IMR-90 (cell line): ENCODE data around the gene ALG8. TPM values are rescaled to one million over a fixed set of nuclear protein-coding genes. Genes with fewer than 3 reads are reported as not detected.

ENCODE experiments used
- ATAC-seq: fragments of 200-7000 bp; cut with Tn5 transposase; 2 replicates; pipeline ENCODE4 v1.9.1; 2020; ENCODE audit warnings: low read depth, mild to moderate bottlenecking, moderate library complexity
- BruUV-seq: library from RNA; stranded (reverse); fragments of 400-500 nt; replicated peaks from 2 replicates; lab custom pipeline; 2021; lab: Mats Ljungman, UMichigan
- CTCF ChIA-PET: fragments of 300-600 bp; formaldehyde crosslinking; extraction: SDS; loops from one replicate; lab custom pipeline; 2021; ENCODE audit warnings: antibody characterized with exemption; lab: Yijun Ruan, JAX
- POLR2A ChIA-PET: fragments of 300-600 bp; sonication (Branson Sonifier 250); formaldehyde crosslinking; loops from one replicate; lab custom pipeline; 2022; ENCODE audit warnings: antibody characterized with exemption; ENCODE audit not compliant: unreplicated experiment; lab: Charles Lee
- DNase-seq: peaks from one replicate; pipeline ENCODE4 v3.0.0; 2013
- H2AFZ ChIP-seq: replicated peaks from 2 replicates; pipeline ENCODE3; 2013; ENCODE audit warnings: low read length, mild to moderate bottlenecking; ENCODE audit not compliant: poor library complexity
- H2AK5ac ChIP-seq: 2 replicates; pipeline ENCODE4 v1.6.1; 2013; ENCODE audit warnings: low read depth, low read length, inconsistent platforms
- H2AK9ac ChIP-seq: replicated peaks from 2 replicates; pipeline ENCODE3; 2013; ENCODE audit warnings: mild to moderate bottlenecking, low read depth, low read length, moderate library complexity; ENCODE audit not compliant: poor library complexity
- H2BK120ac ChIP-seq: 2 replicates; pipeline ENCODE4 v1.6.1; 2013; ENCODE audit warnings: low read depth, low read length, inconsistent platforms
- H2BK15ac ChIP-seq: 3 replicates; pipeline ENCODE4 v1.6.1; 2013; ENCODE audit warnings: low read depth, low read length, inconsistent platforms
- H2BK20ac ChIP-seq: 2 replicates; pipeline ENCODE4 v1.6.1; 2013; ENCODE audit warnings: low read depth, mild to moderate bottlenecking, inconsistent platforms, low read length, moderate library complexity
- H2BK5ac ChIP-seq: 2 replicates; pipeline ENCODE4 v1.6.1; 2013; ENCODE audit warnings: mild to moderate bottlenecking, low read depth, low read length, inconsistent platforms; ENCODE audit not compliant: poor library complexity, severe bottlenecking
- H3K14ac ChIP-seq: replicated peaks from 2 replicates; pipeline ENCODE4 v1.6.1; 2013; ENCODE audit warnings: low read depth, low read length, inconsistent platforms
- H3K18ac ChIP-seq: 2 replicates; pipeline ENCODE4 v1.6.1; 2013; ENCODE audit warnings: low read depth, low read length, control low read depth
- H3K23ac ChIP-seq: 2 replicates; pipeline ENCODE4 v1.6.1; 2013; ENCODE audit warnings: low read depth, low read length, inconsistent platforms
- H3K27ac ChIP-seq: 2 replicates; pipeline ENCODE4 v1.5.1; 2013; ENCODE audit warnings: mild to moderate bottlenecking, control low read depth, low read length; ENCODE audit not compliant: insufficient read depth
- H3K27me3 ChIP-seq: 2 replicates; pipeline ENCODE4 v1.6.1; 2013; ENCODE audit warnings: low read length; ENCODE audit not compliant: control insufficient read depth, insufficient read depth
- H3K36me3 ChIP-seq: 2 replicates; pipeline ENCODE4 v1.6.1; 2013; ENCODE audit warnings: low read length, mixed read lengths; ENCODE audit not compliant: control insufficient read depth, insufficient read depth
- H3K4ac ChIP-seq: 2 replicates; pipeline ENCODE4 v1.6.1; 2013; ENCODE audit warnings: low read depth, low read length, inconsistent platforms
- H3K4me1 ChIP-seq: 2 replicates; pipeline ENCODE4 v1.6.1; 2013; ENCODE audit warnings: low read length, mixed read lengths; ENCODE audit not compliant: control insufficient read depth, insufficient read depth
- H3K4me2 ChIP-seq: 2 replicates; pipeline ENCODE4 v1.6.1; 2013; ENCODE audit warnings: low read depth, mild to moderate bottlenecking, control low read depth, low read length, moderate library complexity
- H3K4me3 ChIP-seq: 2 replicates; pipeline ENCODE4 v1.5.1; 2013; ENCODE audit warnings: low read depth, mild to moderate bottlenecking, control low read depth, low read length, moderate library complexity; ENCODE audit not compliant: insufficient read depth
- H3K56ac ChIP-seq: 2 replicates; pipeline ENCODE4 v1.6.1; 2013; ENCODE audit warnings: low read length, inconsistent platforms; ENCODE audit not compliant: insufficient read depth; ENCODE audit errors: extremely low read depth
- H3K79me1 ChIP-seq, 2 experiments: 2 replicates each; pipeline ENCODE4 v1.6.1; 2013; ENCODE audit warnings: low read length in 2 of 2, inconsistent platforms in 1 of 2, low read depth in 1 of 2
- H3K9ac ChIP-seq: 2 replicates; pipeline ENCODE4 v1.6.1; 2013; ENCODE audit warnings: low read depth, low read length, control low read depth
- H3K9me1 ChIP-seq: 2 replicates; pipeline ENCODE4 v1.6.1; 2013; ENCODE audit warnings: low read length, inconsistent platforms; ENCODE audit not compliant: insufficient read depth
- H3K9me3 ChIP-seq: 2 replicates; pipeline ENCODE4 v1.6.1; 2013; ENCODE audit warnings: low read length; ENCODE audit not compliant: control insufficient read depth, insufficient read depth
- H4K20me1 ChIP-seq: 2 replicates; pipeline ENCODE4 v1.6.1; 2013; ENCODE audit warnings: low read length, inconsistent platforms; ENCODE audit not compliant: insufficient read depth
- H4K5ac ChIP-seq: 2 replicates; pipeline ENCODE4 v1.6.1; 2013; ENCODE audit warnings: mild to moderate bottlenecking, low read depth, low read length, control low read depth
- H4K8ac ChIP-seq, 2 experiments: 2 replicates each; pipeline ENCODE4 v1.6.1; 2013; ENCODE audit warnings: low read depth in 2 of 2, low read length in 2 of 2, control low read depth in 1 of 2, inconsistent platforms in 1 of 2
- H4K91ac ChIP-seq: 2 replicates; pipeline ENCODE4 v1.6.1; 2013; ENCODE audit warnings: low read depth, low read length, inconsistent platforms; ENCODE audit not compliant: insufficient read depth
- BHLHE40 ChIP-seq: fragments of 150-350 bp; IDR thresholded peaks from 2 replicates; pipeline ENCODE4 v1.6.1; 2016; ENCODE audit warnings: mild to moderate bottlenecking, low read depth, low read length
- CEBPB ChIP-seq: IDR thresholded peaks from 2 replicates; pipeline ENCODE4 v1.6.1; 2012; ENCODE audit warnings: low read depth, low read length, improper control_type of control experiment
- CHD1 ChIP-seq: IDR thresholded peaks from 2 replicates; pipeline ENCODE4 v1.6.1; 2012; ENCODE audit warnings: low read depth, low read length, improper control_type of control experiment
- CTCF ChIP-seq: conservative IDR thresholded peaks from 2 replicates; pipeline ENCODE4 v1.5.1; 2012; ENCODE audit warnings: mild to moderate bottlenecking, low read depth, low read length, improper control_type of control experiment
- ELK1 ChIP-seq: fragments of 150-350 bp; IDR thresholded peaks from 2 replicates; pipeline ENCODE4 v1.6.1; 2016; ENCODE audit warnings: low read depth, mild to moderate bottlenecking, low read length, moderate library complexity, borderline replicate concordance
- FOS ChIP-seq: fragments of 150-350 bp; IDR thresholded peaks from 2 replicates; pipeline ENCODE4 v1.6.1; 2016; ENCODE audit warnings: low read depth, low read length
- MAFK ChIP-seq: IDR thresholded peaks from 2 replicates; pipeline ENCODE4 v1.6.1; 2012; ENCODE audit warnings: low read depth, low read length, improper control_type of control experiment
- MAZ ChIP-seq: IDR thresholded peaks from 2 replicates; pipeline ENCODE4 v1.6.1; 2012; ENCODE audit warnings: low read depth, mild to moderate bottlenecking, low read length, improper control_type of control experiment, moderate library complexity, borderline replicate concordance
- NFE2L2 ChIP-seq: fragments of 150-350 bp; IDR thresholded peaks from 2 replicates; pipeline ENCODE4 v1.6.1; 2016; ENCODE audit warnings: low read depth, mild to moderate bottlenecking, low read length
- POLR2A ChIP-seq: IDR thresholded peaks from 2 replicates; pipeline ENCODE4 v1.6.1; 2012; ENCODE audit warnings: mild to moderate bottlenecking, low read depth, low read length
- RAD21 ChIP-seq: IDR thresholded peaks from 2 replicates; pipeline ENCODE4 v1.6.1; 2012; ENCODE audit warnings: low read length, improper control_type of control experiment
- RCOR1 ChIP-seq: IDR thresholded peaks from 2 replicates; pipeline ENCODE4 v1.6.1; 2012; ENCODE audit warnings: mild to moderate bottlenecking, low read length, improper control_type of control experiment; ENCODE audit not compliant: insufficient replicate concordance
- RFX5 ChIP-seq: IDR thresholded peaks from 2 replicates; pipeline ENCODE4 v1.8.0; 2012; ENCODE audit warnings: low read depth, mild to moderate bottlenecking, low read length, moderate library complexity
- SMC3 ChIP-seq: fragments of 150-350 bp; IDR thresholded peaks from 2 replicates; pipeline ENCODE4 v1.6.1; 2016; ENCODE audit warnings: low read depth, mild to moderate bottlenecking, antibody characterized with exemption, low read length, moderate library complexity
- USF2 ChIP-seq: fragments of 150-350 bp; IDR thresholded peaks from 2 replicates; pipeline ENCODE4 v1.6.1; 2017; ENCODE audit warnings: mild to moderate bottlenecking, antibody characterized with exemption, low read length, low read depth
- WGBS, 2 experiments: methylation state at CpG; one replicate each; pipeline versions ENCODE4 v1.1.5 to v1.1.7; 2013; ENCODE audit warnings: missing lambda C conversion rate in 2 of 2; ENCODE audit not compliant: insufficient read length in 1 of 2; ENCODE audit errors: extremely low coverage in 2 of 2; 5-methylcytosine and 5-hydroxymethylcytosine counted together
- dilution Hi-C: fragments of 300-500 bp; cut with HindIII; formaldehyde crosslinking; loops from one replicate; pipeline ENCODE4 v1.14.3; 2018; ENCODE audit warnings: low sequenced_read_pairs; ENCODE audit not compliant: unreplicated experiment
- in situ Hi-C: fragments of 300-500 bp; cut with MboI; formaldehyde crosslinking; loops from 3 replicates; pipeline ENCODE4 v1.14.3; 2019; ENCODE audit warnings: low sequenced_read_pairs, inconsistent platforms, mixed read lengths
- intact Hi-C: fragments of 100-400 bp; cut with micrococcal nuclease; formaldehyde crosslinking; loops from 2 replicates; pipeline ENCODE4 v1.10.0; 2022
- polyA plus RNA-seq, 3 experiments: library from polyadenylated mRNA; depleted of rRNA; stranded (reverse); fragments of >200 nt; gene quantifications; 2 replicates each; pipeline ENCODE4 v1.2.3, GENCODE V29; 2012; ENCODE audit warnings: low replicate concordance in 1 of 3
- total RNA-seq: library from RNA; depleted of rRNA; stranded (reverse); fragments of >200 nt; gene quantifications from 2 replicates; pipeline ENCODE4 v1.2.3, GENCODE V29; 2012

Gene ALG8
- total and polyA plus RNA-seq, 2 of the 4 experiments (the other 2 are of a cell fraction), result 27.8 to 31.8 TPM

DNA sequence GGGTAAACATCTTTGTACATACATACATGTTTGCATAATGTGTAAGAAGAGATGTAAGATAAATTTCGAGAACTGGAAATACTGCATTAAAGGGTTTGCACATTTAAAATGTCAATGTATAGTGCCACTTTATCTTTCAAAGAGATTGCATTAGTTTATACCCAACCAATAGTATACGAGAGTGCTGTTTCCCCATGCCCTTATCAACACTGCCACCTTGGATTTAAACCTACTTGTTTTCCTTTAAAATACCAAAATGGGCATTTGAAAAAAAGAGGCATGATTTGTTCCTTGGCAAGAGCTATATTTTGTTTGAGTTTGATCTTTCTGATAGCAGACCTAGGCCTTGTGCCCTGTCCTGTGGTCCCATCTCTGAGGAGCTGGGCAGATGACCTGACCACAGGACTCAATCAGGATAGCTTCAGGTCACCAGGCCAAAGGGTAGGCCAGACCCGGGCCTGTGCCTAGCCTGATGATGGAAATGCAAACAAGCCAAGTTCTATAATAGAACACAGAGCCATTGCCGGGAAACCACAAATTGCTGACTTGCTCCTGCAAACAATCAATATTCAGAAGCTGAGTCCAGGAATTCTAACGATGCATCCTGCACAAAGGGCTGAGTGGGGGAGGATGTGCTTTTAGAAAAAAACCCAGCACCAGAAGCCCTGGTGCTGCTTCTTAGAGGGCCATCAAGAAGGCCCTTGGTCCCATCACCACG, 16.9 kb upstream of the ALG8 start:
- POLR2A ChIA-PET, result no interaction called here
- TF ChIP-seq ELK1 (no peak), RFX5 (no peak), CTCF (no peak), CHD1 (no peak), POLR2A (no peak), USF2 (no peak), RCOR1 (no peak), FOS (no peak), MAZ (no peak), CEBPB (no peak), MAFK (no peak), NFE2L2 (no peak), SMC3 (no peak), RAD21 (no peak), BHLHE40 (no peak)

More for the DNA sequence above, 16.9 kb upstream of the ALG8 start:
- Histone ChIP-seq H3K4me2 (no peak overlapping the region), H2BK120ac (no peak overlapping the region), H3K4ac (no peak overlapping the region), H3K18ac (no peak overlapping the region), H3K9me3 (no peaks in the 10 kb centered on the region), H3K27ac (no peak overlapping the region), H2AFZ (no peak overlapping the region), H3K56ac (no peak overlapping the region), H3K14ac (no peak overlapping the region), H4K91ac (no peak overlapping the region), H2BK15ac (no peak overlapping the region), H4K20me1 (no peaks in the 10 kb centered on the region), H3K79me1 (no peaks in the 10 kb centered on the region), H2BK5ac (no peak overlapping the region), H3K9me1 (no peaks in the 10 kb centered on the region; the same call in 1 of the 2 replicates), H4K5ac (no peak overlapping the region), H3K23ac (no peak overlapping the region; the same call in 1 of the 2 replicates), H4K8ac (no peak overlapping the region), H2AK5ac (no peak overlapping the region), H2BK20ac (no peak overlapping the region), H2AK9ac (no peak overlapping the region), H3K9ac (no peak overlapping the region), H3K4me3 (no peak overlapping the region), H3K36me3 (no peaks in the 10 kb centered on the region), H3K27me3 (no peaks in the 10 kb centered on the region), H3K4me1 (peaks cover 3% of the 10 kb centered on the region; the same call in 1 of the 2 replicates)
- intact Hi-C loops (no loop called here), in situ Hi-C loops (no loop called here), dilution Hi-C loops (no loop called here)
- 100% methylated on average over 1 of the region's 6 CpGs; no CpG with 5 or more reads in 1 of the 2 experiments for WGBS, 2 experiments
- DNase-seq (no peak), ATAC-seq (no peak)
- CTCF ChIA-PET, result interaction anchor here (0.6 to 0.8 kb wide), 2 partner anchors 12 to 408 kb away, joined by 3 read pairs; no protein-coding TSS in a partner anchor
- no TSS peak for BruUV-seq
